PFSK-1 (cell line): ENCODE results near the gene ZNF362.

Experiments used
- FOXP2 ChIP-seq: optimal IDR thresholded peaks from 2 replicates; pipeline ENCODE3; 2011; ENCODE audit warnings: borderline replicate concordance, control low read depth, inconsistent platforms; ENCODE audit not compliant: insufficient read depth; ENCODE audit errors: extremely low read length, extremely low read depth
- POLR2AphosphoS5 ChIP-seq: IDR thresholded peaks from 2 replicates; pipeline ENCODE4 v1.6.1; 2012; ENCODE audit warnings: low read depth, mild to moderate bottlenecking, control low read depth, low read length, moderate library complexity
- SIN3A ChIP-seq: IDR thresholded peaks from 2 replicates; pipeline ENCODE4 v1.6.1; 2012; ENCODE audit warnings: mild to moderate bottlenecking, low read length, moderate library complexity, borderline replicate concordance; ENCODE audit not compliant: insufficient read depth
- TAF1 ChIP-seq: IDR thresholded peaks from 2 replicates; pipeline ENCODE4 v1.6.1; 2012; ENCODE audit warnings: low read length, control low read depth, borderline replicate concordance; ENCODE audit not compliant: insufficient read depth
- TF ChIP-seq, protein P1 (sequence below), 2 experiments: IDR thresholded peaks; 2 replicates each; pipeline versions ENCODE4 v1.6.1 to v1.8.0; 2011 to 2012; ENCODE audit warnings: low read depth in 2 of 2, low read length in 2 of 2, control low read depth in 1 of 2, inconsistent platforms in 1 of 2, mild to moderate bottlenecking in 1 of 2, moderate library complexity in 1 of 2; ENCODE audit not compliant: insufficient read depth in 1 of 2

DNA sequence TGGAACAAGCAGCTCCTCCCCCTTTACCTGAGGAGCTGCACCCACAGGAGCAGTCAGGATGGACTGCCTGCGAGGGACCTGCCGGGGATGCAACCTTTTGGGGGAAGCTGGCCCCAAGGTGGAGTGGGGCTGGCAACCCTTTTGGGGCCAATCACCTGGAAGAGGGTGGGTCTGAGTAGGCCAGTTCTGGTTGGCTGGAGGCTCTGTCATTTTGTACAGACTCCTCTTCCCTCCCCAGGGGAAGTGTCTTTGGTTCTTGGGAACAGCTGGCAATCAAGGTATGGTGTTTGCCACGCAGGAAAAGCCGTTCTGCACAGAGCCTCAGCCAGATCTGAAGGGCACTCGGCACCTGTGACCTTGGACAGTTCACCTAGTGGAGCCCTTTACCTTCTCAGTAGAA lies 64.9 kb downstream of the ZNF362 start:
- TF ChIP-seq POLR2AphosphoS5 = no peak
- TF ChIP-seq TAF1 = no peak
- TF ChIP-seq, protein P1, sequence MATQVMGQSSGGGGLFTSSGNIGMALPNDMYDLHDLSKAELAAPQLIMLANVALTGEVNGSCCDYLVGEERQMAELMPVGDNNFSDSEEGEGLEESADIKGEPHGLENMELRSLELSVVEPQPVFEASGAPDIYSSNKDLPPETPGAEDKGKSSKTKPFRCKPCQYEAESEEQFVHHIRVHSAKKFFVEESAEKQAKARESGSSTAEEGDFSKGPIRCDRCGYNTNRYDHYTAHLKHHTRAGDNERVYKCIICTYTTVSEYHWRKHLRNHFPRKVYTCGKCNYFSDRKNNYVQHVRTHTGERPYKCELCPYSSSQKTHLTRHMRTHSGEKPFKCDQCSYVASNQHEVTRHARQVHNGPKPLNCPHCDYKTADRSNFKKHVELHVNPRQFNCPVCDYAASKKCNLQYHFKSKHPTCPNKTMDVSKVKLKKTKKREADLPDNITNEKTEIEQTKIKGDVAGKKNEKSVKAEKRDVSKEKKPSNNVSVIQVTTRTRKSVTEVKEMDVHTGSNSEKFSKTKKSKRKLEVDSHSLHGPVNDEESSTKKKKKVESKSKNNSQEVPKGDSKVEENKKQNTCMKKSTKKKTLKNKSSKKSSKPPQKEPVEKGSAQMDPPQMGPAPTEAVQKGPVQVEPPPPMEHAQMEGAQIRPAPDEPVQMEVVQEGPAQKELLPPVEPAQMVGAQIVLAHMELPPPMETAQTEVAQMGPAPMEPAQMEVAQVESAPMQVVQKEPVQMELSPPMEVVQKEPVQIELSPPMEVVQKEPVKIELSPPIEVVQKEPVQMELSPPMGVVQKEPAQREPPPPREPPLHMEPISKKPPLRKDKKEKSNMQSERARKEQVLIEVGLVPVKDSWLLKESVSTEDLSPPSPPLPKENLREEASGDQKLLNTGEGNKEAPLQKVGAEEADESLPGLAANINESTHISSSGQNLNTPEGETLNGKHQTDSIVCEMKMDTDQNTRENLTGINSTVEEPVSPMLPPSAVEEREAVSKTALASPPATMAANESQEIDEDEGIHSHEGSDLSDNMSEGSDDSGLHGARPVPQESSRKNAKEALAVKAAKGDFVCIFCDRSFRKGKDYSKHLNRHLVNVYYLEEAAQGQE (IDR thresholded peaks at IDR 0.05; ENCODE audit: insufficient read depth in 1 of 2, low read depth in 2 of 2, low read length in 2 of 2) = no peak
- TF ChIP-seq SIN3A = no peak
- no peak for TF ChIP-seq FOXP2
